NCI-H2196 treated with DMSO at 0.1 percent for 48 hours (cell line): ENCODE results near the gene VWA5A.

Source experiments
- DNase-seq: peaks from one replicate; lab custom pipeline; 2025; ENCODE audit not compliant: unreplicated experiment; lab: John Stamatoyannopoulos, UW

Gene VWA5A

GRCh38 chr11:124114942-124115781, at the start of gene VWA5A:
TSS of gene VWA5A (plus strand) at chr11:124115450. CDS start at chr11:124117512, 2,062 bp downstream.
- peak; percentile 54 for DNase-seq

DNA sequence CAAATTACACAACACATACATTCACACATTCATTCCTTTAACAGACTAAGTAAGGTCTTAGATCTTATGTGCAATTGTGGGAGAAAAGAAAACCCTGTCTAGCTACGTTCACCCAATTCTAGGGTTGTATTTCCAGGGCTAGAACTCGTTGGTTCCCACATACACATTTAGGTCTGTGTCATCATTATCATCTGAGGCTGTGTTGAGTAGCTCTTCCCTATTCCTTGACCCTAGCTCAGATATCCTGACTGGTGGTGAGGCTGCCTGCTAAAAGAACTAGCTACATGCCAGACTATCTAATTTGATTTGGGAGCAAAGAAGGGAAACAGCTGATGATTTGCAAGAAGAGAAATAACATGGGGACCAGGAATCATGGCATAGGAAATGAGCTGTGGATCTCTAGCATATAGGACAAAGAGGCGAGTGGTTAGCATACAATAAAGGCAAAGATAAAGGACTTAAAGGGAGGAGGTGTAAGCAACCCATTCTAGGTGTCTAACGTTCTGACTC, 46.6 kb upstream of the VWA5A start:
- DNase-seq: no peak

DNA sequence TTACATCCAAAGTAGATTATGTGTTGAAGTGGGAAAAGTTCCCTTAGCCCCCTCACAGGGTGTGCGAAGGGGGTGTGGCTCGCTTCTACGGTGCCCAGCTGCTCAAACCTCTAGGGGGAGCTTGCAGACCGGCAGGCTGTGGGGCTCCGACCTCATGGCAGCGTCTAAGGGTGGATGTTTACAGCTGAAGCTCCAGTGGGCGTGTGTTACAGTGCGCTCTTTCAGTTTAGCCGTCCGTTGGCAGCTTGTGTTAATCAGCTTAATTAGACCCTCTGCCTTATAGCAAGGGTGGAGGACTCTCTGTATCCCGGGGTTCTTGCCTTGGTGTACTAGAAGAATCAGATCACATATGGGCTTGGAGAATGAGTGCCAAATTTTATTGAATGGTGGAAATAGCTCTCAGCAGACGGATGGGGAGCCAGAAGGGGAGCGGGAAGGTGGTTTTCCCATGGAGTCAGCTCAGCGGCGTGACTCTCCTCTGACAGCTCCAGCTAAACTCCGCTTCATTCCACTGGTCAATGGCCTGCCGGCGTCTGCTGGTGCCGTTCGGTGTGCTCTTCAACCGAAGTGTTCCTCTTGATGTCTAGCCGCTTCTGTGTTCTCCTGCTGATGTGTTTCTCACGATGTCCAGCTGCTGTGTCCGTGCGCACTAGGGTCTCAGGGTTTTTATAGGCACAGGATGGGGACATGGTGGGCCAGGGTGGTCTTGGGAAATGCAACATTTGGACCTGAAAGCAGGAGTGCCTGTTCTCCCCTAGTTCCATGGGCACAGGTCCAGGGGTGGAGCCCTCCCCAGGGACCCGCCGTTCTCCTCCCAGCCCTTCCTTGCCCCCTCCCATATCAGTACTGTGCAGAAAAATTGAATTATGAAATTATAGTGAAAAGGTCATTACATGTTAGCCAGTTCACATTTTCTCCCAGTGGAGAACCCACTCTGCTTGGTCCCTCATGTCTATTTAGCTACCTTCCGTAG, 45.5 kb upstream of the VWA5A start:
- DNase-seq: no peak

DNA sequence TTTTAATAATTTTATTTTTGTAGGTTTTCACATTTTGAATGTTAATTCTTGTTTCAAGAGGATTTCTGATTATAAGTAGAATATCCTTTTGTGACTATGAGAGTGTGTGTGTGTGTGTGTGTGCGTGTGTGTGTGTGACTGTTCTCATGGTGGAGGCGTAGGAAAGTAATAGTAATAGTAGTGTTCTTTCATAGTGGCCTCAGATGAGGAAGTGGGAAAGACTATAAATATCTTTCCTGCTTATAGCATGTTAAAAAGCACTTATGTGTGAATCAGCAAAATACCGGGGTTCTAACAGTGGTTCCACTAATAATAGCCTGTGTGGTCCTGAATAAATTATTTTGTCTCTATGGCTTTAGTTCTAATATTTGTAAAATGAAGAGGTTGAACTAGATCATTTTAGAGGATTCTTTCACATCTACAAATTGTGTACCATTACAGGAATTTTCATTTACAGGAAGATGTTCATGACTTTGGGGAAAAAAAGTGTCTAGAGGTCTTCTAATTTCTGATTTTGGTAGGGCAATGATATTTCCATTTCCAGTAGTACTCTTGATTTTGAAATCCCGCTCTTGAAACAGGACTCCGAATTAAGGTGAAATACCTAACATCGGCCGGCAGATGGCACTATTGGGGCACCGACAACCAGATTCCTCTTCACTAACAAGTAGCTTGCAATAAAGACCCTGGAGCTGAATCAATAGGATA, 44.2 kb upstream of the VWA5A start:
- peak; percentile 9 for DNase-seq

DNA sequence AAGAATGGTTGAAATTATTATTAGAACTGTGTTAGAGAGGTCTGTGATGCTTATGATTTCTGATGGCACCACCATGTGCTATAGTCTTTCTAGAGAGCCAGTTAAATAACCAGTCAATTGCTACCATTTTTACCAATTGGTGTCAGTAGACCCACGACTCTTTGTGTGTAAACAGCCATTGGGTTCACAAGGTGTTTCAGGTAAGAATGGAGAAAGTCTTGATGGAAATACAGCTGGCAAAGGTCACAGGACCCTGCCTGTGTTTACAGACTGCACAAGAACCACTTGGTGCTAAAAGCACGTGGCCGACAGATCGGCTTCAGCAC, 43.7 kb upstream of the VWA5A start:
- no peak for DNase-seq

- DNase-seq: no peak
Measured at GRCh38 chr11:124072147-124072546, 43.1 kb upstream of the VWA5A start.

DNA sequence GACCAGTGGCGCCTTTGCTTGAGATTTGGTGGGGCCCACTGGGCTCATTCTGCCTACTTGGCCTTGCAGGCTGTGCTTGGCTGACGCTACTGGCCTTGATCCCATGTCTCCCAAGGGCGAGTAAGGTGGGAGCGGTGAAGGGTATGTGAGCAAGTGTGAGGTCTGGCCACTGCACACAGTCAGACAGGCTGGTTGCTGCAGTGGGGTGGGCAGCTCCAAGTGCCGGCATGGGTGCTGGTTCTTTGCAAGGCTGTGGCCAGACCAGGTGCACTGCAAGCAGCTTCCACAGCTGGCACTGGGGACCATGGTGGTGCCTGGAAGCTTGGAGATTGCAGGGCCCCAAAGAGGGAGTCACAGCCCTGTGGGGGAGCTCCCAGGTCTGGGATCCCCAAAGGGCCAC, 40.7 kb upstream of the VWA5A start:
- DNase-seq: no peak

GRCh38 chr11:124075492-124075840, 39.8 kb upstream of the VWA5A start:
- DNase-seq: no peak

DNA sequence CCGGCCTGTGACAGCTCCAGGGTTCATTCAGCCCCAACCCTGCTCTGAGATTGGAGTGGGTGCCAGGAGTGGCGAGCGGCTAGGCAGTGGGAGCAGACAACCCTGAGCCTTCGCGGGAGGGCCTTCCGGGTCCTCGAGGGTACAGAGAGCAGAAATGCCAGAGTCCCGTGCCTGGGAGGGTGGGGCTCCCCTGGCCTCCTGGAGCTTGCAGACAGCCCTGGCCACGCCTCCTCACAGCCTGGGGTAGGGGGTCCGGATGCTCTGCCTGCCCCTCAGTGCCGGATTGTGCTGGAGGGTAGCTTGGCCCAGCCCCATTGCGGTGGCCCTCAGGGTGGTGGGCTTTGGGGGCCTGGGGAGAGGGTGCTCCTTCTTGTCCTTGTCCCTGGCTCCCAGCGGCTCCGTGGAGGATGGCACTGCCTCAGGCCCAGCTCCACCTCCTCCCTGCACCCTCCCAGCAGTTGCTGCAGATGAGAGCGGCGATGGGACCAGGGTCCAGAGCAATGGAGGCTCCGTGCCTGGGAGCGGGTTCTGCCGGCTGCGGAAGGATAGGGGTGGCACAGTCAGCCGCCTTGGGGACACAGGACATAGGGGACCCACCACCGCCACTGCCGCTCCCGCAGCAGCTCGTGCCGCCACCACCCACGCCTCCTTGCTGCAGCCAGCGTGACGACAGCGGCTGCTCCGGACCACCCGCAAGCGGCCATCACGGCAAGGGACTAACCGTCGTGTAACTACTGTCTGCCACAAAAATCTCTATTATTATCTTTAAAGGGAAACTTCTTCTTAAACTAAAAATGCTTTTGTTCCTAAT, 39.2 kb upstream of the VWA5A start:
- DNase-seq: no peak

- DNase-seq: no peak
Measured at GRCh38 chr11:124077266-124077665, 38.0 kb upstream of the VWA5A start.

DNA sequence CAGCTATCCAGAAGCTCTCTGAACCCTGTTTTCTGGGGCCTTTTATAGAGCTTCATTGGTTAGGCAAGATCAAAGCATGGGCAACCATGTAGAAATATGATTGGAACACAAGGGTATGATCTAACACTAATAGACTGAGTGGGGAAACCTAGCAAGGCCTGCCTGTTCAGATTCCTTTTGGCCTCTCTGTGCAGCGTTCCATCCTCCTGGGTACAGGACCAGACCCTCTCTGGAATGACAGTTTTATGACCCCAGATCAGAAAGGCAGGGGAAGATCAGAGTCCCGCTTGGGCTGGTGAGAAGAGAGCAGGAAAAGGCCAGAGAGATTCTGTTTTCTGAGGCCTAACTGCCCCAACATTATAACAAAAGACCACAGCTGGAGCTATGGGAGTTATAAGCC, 36.7 kb upstream of the VWA5A start:
- DNase-seq: no peak

GRCh38 chr11:124079631-124080326, 35.5 kb upstream of the VWA5A start:
- no peak for DNase-seq

DNA sequence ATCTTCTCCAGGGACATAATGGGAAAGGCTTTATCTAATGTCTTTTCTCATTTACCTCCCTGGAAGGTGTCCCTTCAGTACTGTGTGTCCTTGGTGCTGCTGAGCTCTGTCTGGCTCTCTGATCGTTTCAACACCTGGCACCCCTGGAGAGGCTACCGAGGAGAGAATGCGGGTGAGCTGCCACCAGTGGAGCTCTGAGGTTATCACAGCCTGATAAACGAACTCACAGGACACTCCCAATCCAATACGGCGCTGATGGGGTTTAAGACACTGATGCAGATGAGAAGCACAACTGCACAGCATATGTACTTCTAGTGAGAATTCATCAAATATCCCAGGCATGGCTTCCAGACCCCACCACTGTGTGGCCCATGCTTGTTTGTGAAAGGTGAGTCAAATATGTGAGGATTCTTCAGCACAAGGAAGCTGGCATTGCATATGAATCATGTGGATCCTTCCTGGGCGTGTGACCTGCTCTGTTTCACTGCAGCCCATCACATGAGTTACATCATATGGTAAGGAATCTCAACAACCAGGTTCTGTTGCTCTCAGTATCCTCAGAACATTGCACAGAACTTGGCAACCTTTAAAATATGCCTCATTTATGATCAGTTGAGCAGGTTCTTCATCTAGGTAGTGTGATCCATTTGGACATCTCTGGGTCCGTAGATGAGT, 34.8 kb upstream of the VWA5A start:
- DNase-seq: no peak

- no peak for DNase-seq
Measured at GRCh38 chr11:124081483-124081882, 33.8 kb upstream of the VWA5A start.

DNA sequence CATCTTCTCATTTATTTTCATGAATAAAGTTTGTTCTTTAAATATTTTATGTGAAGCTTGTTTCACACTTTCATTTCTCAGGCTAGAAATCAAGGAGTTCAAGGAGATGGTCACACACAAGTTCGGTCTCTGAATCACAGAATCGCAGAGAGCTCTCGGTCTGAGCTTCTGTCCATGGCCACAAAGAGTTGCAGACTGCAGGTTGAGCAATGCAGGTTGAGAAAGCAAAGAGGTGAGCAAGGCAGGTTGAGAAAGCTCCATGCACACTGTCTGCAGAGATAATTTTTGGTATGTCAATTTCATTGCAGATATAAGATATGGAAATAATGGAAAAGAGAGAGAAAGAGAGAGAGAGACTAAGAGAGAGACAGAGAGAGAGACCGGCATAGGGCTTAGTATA, 32.9 kb upstream of the VWA5A start:
- no peak for DNase-seq

DNA sequence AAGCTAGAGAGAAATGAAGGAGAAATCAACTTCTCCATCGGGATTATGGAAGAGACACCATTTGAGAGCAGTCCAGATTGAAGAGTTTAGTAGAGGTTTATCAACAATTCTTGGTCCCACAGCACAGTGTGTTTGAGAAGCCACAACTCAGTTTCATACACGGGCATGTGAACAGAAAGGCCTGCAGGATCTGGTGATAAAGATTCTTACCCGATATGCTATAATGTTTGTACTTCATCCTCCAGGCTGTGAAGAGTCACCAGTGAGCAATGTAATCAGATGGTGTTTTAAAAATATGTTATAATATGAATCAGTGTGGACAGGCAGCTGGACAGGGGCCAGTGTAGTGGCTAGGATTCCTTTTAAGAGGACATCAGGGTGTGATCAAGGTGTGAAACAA, 29.7 kb upstream of the VWA5A start:
- DNase-seq: no peak

DNA sequence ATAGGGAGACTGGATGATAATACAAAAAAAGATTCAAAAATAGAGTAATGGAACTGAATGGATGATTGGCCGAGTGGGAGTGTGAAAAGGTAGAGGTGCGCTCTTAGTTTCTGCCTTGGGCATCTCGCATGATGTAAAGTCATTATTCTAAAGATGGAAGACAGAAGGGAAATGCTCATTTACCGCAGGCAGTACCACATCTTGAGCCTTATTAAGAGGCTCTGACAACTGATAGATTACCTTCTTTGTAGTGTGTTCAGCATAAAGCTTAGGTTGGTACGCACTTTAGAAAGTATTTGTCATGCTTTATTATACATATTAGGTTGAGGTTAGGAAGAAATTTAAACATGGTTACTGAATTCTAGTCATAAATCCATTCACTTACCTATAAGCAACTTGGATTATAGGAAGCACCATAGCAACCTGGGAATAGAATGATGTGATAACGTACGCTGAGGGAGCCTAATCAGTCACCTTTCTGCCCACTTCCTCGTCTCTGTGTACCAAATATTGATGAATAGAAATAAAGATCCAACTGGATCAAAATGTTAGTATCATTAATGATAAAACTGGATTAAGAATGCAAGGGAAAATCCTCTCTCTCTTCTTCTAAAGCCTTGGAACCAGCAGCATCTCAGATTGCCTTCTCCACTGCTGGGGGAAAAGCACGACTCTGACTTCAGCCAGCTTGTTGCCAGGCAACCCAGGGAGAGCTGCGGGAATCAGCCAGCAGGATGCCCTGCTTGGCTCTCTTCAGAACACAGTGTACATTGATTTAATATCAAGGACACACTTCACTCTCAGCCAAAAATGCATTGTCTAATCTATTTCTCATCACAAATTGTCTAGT, 29.0 kb upstream of the VWA5A start:
- DNase-seq: no peak

- no peak for DNase-seq
Measured at GRCh38 chr11:124090996-124091395, 24.3 kb upstream of the VWA5A start.
